ENCODE measurements around the gene MTREX. TPM values are rescaled to one million over a fixed set of nuclear protein-coding genes. Genes with fewer than 3 reads are reported as not detected.
A peak's percentile ranks its signal among the peaks of the same experiment; 100 is the strongest.

MTREX gene
- polyA plus RNA-seq, 2 of the 4 experiments (the other 2 are of a cell fraction) = 74.8 to 99.8 TPM

DNA sequence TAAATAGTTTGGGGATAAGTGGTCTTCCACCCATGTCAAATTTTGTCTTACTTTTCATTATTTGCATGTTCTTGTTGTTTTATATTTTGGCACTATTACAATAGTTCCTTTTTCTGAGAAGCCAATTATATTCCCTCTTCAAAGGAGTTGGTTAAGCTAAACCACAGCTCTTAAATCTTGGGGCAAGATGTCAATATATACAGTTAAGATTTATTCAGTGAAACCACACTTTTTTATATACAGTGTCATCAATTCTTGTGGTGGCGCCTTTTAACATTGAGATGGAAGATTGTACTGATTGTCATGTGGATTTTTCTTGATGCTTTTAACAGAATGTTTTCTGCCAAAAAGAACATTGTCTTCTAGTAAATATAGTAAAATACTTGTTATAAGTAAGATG lies 104.1 kb downstream of the MTREX start:
- ChIA-PET POLR2A (no interaction called here), CTCF (no interaction called here)
- Histone ChIP-seq H3K4me2 (no peak overlapping the region), H3K4me3 (no peak overlapping the region), H3K4me1 (peaks cover 11% of the 10 kb centered on the region), H3K9me3 (no peaks in the 10 kb centered on the region), H3K27ac (no peak overlapping the region)
- no peak for TF ChIP-seq EHMT2 (IDR thresholded peaks at IDR 0.05; ENCODE audit: low read depth)
- TF ChIP-seq, protein P1, sequence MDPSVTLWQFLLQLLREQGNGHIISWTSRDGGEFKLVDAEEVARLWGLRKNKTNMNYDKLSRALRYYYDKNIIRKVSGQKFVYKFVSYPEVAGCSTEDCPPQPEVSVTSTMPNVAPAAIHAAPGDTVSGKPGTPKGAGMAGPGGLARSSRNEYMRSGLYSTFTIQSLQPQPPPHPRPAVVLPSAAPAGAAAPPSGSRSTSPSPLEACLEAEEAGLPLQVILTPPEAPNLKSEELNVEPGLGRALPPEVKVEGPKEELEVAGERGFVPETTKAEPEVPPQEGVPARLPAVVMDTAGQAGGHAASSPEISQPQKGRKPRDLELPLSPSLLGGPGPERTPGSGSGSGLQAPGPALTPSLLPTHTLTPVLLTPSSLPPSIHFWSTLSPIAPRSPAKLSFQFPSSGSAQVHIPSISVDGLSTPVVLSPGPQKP (IDR thresholded peaks at IDR 0.05; ENCODE audit: low read depth, low read length) = no peak
- TF ChIP-seq RAD21 (conservative IDR thresholded peaks at IDR 0.05 in 1 of 2, IDR thresholded peaks at IDR 0.05 in 1 of 2) = no peak
- no peak for TF ChIP-seq FOSL2 (IDR thresholded peaks at IDR 0.05)
- no peak for TF ChIP-seq FOSL2 (CRISPR knock-in tag; IDR thresholded peaks at IDR 0.05)
- DNase-seq (ENCODE audit: low read depth in 1 of 2, low spot score in 1 of 2) = no peak
- no peak for FAIRE-seq
- no peak for ATAC-seq
- WGBS (ENCODE audit: missing lambda C conversion rate) = 96% methylated on average over 1 of the region's 1 CpG

DNA sequence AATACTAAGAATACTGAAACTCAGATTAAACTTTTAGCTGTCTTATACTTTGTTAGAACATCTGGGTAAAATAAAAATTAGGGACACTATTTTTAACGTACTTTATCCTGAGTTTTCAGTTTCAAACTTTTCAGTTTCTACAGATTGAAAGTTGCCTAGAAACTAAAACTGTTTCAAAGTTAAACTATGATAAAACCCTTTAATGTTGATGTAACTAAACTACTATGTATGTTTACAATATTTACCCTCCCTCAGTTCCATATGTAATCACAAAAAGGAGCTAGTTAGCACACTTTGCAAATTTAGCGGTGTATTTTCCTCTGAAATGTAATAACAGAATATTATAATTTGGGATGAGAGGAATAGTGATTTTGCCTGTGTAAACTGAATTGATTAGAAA lies 105.9 kb downstream of the MTREX start:
- Histone ChIP-seq H3K4me3 (no peak overlapping the region), H3K27ac (no peak overlapping the region), H3K4me1 (peaks cover 11% of the 10 kb centered on the region), H3K9me3 (no peaks in the 10 kb centered on the region), H3K4me2 (no peak overlapping the region)
- TF ChIP-seq, protein P2, sequence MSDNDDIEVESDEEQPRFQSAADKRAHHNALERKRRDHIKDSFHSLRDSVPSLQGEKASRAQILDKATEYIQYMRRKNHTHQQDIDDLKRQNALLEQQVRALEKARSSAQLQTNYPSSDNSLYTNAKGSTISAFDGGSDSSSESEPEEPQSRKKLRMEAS (IDR thresholded peaks at IDR 0.05) = no peak
- TF ChIP-seq HOXB5 (CRISPR knock-in tag; IDR thresholded peaks at IDR 0.05) (no peak), TP53 (CRISPR knock-in tag; IDR thresholded peaks at IDR 0.05) (no peak), FOSL2 (IDR thresholded peaks at IDR 0.05) (no peak), FOSL2 (CRISPR knock-in tag; IDR thresholded peaks at IDR 0.05) (no peak), NPAS2 (CRISPR knock-in tag; IDR thresholded peaks at IDR 0.05; ENCODE audit: borderline replicate concordance) (no peak), TFCP2L1 (CRISPR knock-in tag; IDR thresholded peaks at IDR 0.05) (no peak), RNF2 (IDR thresholded peaks at IDR 0.05; ENCODE audit: borderline replicate concordance, low read depth) (no peak), BHLHE40 (IDR thresholded peaks at IDR 0.05; ENCODE audit: low read depth, low read length) (no peak), NR3C1 (IDR thresholded peaks at IDR 0.05) (no peak), JUN (IDR thresholded peaks at IDR 0.05) (no peak), NFE2L2 (conservative IDR thresholded peaks at IDR 0.05; ENCODE audit: low read length) (no peak), HOXA7 (CRISPR knock-in tag; IDR thresholded peaks at IDR 0.05) (no peak), KDM1A (IDR thresholded peaks at IDR 0.05; ENCODE audit: low read depth) (no peak), FOXS1 (CRISPR knock-in tag; IDR thresholded peaks at IDR 0.05) (no peak), MYC (IDR thresholded peaks at IDR 0.05; ENCODE audit: borderline replicate concordance, low read length) (no peak), POLR2A (IDR thresholded peaks at IDR 0.05; ENCODE audit: low read length) (no peak), CHD2 (IDR thresholded peaks at IDR 0.05; ENCODE audit: low read length, partially characterized antibody) (no peak)
- TF ChIP-seq, protein P3, sequence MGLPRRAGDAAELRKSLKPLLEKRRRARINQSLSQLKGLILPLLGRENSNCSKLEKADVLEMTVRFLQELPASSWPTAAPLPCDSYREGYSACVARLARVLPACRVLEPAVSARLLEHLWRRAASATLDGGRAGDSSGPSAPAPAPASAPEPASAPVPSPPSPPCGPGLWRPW (IDR thresholded peaks at IDR 0.05) = no peak
- FAIRE-seq = peak; percentile 23
- ChIA-PET CTCF (interaction anchor here (1.6 kb wide), 1 partner anchor 11 kb away, joined by 4 read pairs; no protein-coding TSS in a partner anchor), POLR2A (no interaction called here)
- no peak for ATAC-seq
- no peak for DNase-seq (ENCODE audit: low read depth in 1 of 2, low spot score in 1 of 2)
- WGBS (ENCODE audit: missing lambda C conversion rate) = 94% methylated on average over 2 of the region's 2 CpGs

DNA sequence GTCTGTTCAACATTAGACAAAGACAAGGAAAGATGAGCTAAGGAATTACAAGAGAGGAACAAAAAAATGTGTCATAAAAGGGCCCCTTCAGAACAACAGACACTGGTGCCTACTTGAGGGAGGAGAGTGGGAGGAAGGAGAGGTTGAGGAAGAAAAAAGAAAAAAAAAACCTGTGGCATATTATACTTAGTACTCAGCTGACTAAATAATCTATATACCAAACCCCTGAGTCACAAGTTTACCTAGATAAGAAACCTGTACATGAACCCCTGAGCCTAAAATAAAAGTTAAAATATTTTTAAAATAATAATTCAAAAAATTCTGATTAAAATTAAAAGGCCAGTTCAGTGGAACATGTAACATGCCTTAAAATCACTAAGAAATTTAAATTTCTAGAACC lies 107.3 kb downstream of the MTREX start:
- TF ChIP-seq CBX2 (IDR thresholded peaks at IDR 0.05; ENCODE audit: borderline replicate concordance, low read depth) (no peak), NFE2L2 (conservative IDR thresholded peaks at IDR 0.05; ENCODE audit: low read length) (no peak), ZSCAN20 (CRISPR knock-in tag; IDR thresholded peaks at IDR 0.05) (no peak), KDM1A (IDR thresholded peaks at IDR 0.05; ENCODE audit: low read depth) (no peak), MYC (IDR thresholded peaks at IDR 0.05; ENCODE audit: borderline replicate concordance, low read length) (no peak)
- TF ChIP-seq, protein P4, sequence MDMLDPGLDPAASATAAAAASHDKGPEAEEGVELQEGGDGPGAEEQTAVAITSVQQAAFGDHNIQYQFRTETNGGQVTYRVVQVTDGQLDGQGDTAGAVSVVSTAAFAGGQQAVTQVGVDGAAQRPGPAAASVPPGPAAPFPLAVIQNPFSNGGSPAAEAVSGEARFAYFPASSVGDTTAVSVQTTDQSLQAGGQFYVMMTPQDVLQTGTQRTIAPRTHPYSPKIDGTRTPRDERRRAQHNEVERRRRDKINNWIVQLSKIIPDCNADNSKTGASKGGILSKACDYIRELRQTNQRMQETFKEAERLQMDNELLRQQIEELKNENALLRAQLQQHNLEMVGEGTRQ (IDR thresholded peaks at IDR 0.05) = no peak
- TF ChIP-seq, protein P1 (IDR thresholded peaks at IDR 0.05; ENCODE audit: low read depth, low read length) = no peak
- TF ChIP-seq, protein P5, sequence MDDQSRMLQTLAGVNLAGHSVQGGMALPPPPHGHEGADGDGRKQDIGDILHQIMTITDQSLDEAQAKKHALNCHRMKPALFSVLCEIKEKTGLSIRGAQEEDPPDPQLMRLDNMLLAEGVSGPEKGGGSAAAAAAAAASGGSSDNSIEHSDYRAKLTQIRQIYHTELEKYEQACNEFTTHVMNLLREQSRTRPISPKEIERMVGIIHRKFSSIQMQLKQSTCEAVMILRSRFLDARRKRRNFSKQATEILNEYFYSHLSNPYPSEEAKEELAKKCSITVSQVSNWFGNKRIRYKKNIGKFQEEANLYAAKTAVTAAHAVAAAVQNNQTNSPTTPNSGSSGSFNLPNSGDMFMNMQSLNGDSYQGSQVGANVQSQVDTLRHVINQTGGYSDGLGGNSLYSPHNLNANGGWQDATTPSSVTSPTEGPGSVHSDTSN (IDR thresholded peaks at IDR 0.05) = no peak
- TF ChIP-seq, protein P2 (IDR thresholded peaks at IDR 0.05) = no peak
- DNase-seq (ENCODE audit: low read depth in 1 of 2, low spot score in 1 of 2) (no peak), FAIRE-seq (no peak), ATAC-seq (no peak)
- peaks cover 22% of the 10 kb centered on the region for H3K4me1 ChIP-seq
- no peaks in the 10 kb centered on the region for H3K9me3 ChIP-seq
- CTCF ChIA-PET = interaction anchor here (1.1 to 1.6 kb wide), 3 partner anchors 9 to 72 kb away, joined by 3 to 4 read pairs (median 4); no protein-coding TSS in a partner anchor
- peak overlapping the region; percentile 30; the same call in 2 of the 3 replicates for H3K4me2 ChIP-seq
- POLR2A ChIA-PET = no interaction called here
- no peak overlapping the region for H3K4me3 ChIP-seq
- peak overlapping the region; percentile 24 to 39; a peak in 2 of 6 replicates for H3K27ac ChIP-seq
